Loucy (cell line): ENCODE results near the gene GGN.
"Not testable (repeated sequence)": the region's sequence is repeated elsewhere in the genome, so short reads cannot be mapped to it uniquely, and the experiment has no call there.

ENCODE experiments used
- H2AFZ ChIP-seq: fragments of 200-600 bp; sonication (generic); 2 replicates; pipeline ENCODE4 v1.6.0; 2016; ENCODE audit warnings: antibody characterized with exemption, mild to moderate bottlenecking, low read length, moderate library complexity
- H3F3A ChIP-seq: fragments of 200-600 bp; 2 replicates; pipeline ENCODE4 v1.6.0; 2016; ENCODE audit warnings: antibody characterized with exemption, low read depth, mild to moderate bottlenecking
- H3K27me3 ChIP-seq: fragments of 200-600 bp; sonication (generic); 2 replicates; pipeline ENCODE4 v1.6.1; 2014; ENCODE audit warnings: low read length, mild to moderate bottlenecking; ENCODE audit not compliant: insufficient read depth, poor library complexity, severe bottlenecking
- H3K36me3 ChIP-seq: fragments of 200-600 bp; sonication (generic); 2 replicates; pipeline ENCODE4 v1.6.1; 2016; ENCODE audit warnings: low read length; ENCODE audit not compliant: insufficient read depth
- H3K4me1 ChIP-seq: fragments of 200-600 bp; sonication (generic); 2 replicates; pipeline ENCODE4 v1.5.1; 2014; ENCODE audit warnings: low read length, mild to moderate bottlenecking; ENCODE audit not compliant: insufficient read depth, poor library complexity, severe bottlenecking
- H3K4me2 ChIP-seq: fragments of 200-600 bp; sonication (generic); 2 replicates; pipeline ENCODE4 v1.6.0; 2014; ENCODE audit warnings: antibody characterized with exemption, low read length, low read depth, mild to moderate bottlenecking; ENCODE audit not compliant: poor library complexity, severe bottlenecking
- H3K4me3 ChIP-seq: fragments of 200-600 bp; sonication (generic); 2 replicates; pipeline ENCODE4 v1.5.1; 2014; ENCODE audit warnings: low read length, mild to moderate bottlenecking, mixed read lengths; ENCODE audit not compliant: poor library complexity, severe bottlenecking
- H3K79me2 ChIP-seq: fragments of 200-600 bp; sonication (generic); 2 replicates; pipeline ENCODE4 v1.6.1; 2014; ENCODE audit warnings: low read length; ENCODE audit not compliant: insufficient read depth
- H3K9ac ChIP-seq: fragments of 200-600 bp; sonication (generic); 2 replicates; pipeline ENCODE4 v1.6.0; 2014; ENCODE audit warnings: mild to moderate bottlenecking, low read depth, low read length, moderate library complexity; ENCODE audit not compliant: poor library complexity, severe bottlenecking
- H3K9me2 ChIP-seq: fragments of 200-600 bp; sonication (generic); replicated peaks from 2 replicates; pipeline ENCODE4 v1.6.1; 2016; ENCODE audit warnings: low read depth, low read length, mixed read lengths
- H3K9me3 ChIP-seq: fragments of 200-600 bp; sonication (generic); 2 replicates; pipeline ENCODE4 v1.6.1; 2014; ENCODE audit warnings: mild to moderate bottlenecking, antibody characterized with exemption, low read length, low read depth; ENCODE audit not compliant: insufficient read depth
- H4K20me1 ChIP-seq: fragments of 200-600 bp; sonication (generic); 2 replicates; pipeline ENCODE4 v1.6.0; 2014; ENCODE audit warnings: antibody characterized with exemption, low read length, mild to moderate bottlenecking; ENCODE audit not compliant: insufficient read depth, poor library complexity, severe bottlenecking
- CTCF ChIP-seq: fragments of 200-600 bp; sonication (generic); conservative IDR thresholded peaks from 2 replicates; pipeline ENCODE4 v1.5.1; 2014; ENCODE audit warnings: mild to moderate bottlenecking, antibody characterized with exemption, low read length
- EZH2phosphoT487 ChIP-seq: fragments of 200-600 bp; IDR thresholded peaks from 2 replicates; pipeline ENCODE4 v1.6.1; 2018; ENCODE audit warnings: antibody characterized with exemption, mild to moderate bottlenecking, moderate library complexity, borderline replicate concordance

The GGN gene

GRCh38 chr19:38429055-38429810 lies 41.4 kb upstream of the GGN start:
- Histone ChIP-seq H3K27me3 (no peaks in the 10 kb centered on the region), H3K4me2 (no peak overlapping the region), H4K20me1 (no peaks in the 10 kb centered on the region), H3K36me3 (no peaks in the 10 kb centered on the region), H3K9me2 (no peaks in the 10 kb centered on the region), H3K9ac (no peak overlapping the region), H3K4me1 (peaks cover 19% of the 10 kb centered on the region), H2AFZ (no peak overlapping the region), H3K9me3 (no peaks in the 10 kb centered on the region), H3K4me3 (no peak overlapping the region), H3K79me2 (no peaks in the 10 kb centered on the region), H3F3A (no peaks in the 10 kb centered on the region)
- TF ChIP-seq CTCF (no peak), EZH2phosphoT487 (no peak)

- not testable (repeated sequence) for H3K9me3 ChIP-seq, H3K27me3 ChIP-seq, H3K79me2 ChIP-seq, H3K36me3 ChIP-seq, H3F3A ChIP-seq, H3K4me2 ChIP-seq, H3K9me2 ChIP-seq, H3K9ac ChIP-seq, H3K4me3 ChIP-seq, H2AFZ ChIP-seq, H4K20me1 ChIP-seq
- H3K4me1 ChIP-seq: peaks cover 19% of the 10 kb centered on the region
Observed at GRCh38 chr19:38427035-38427677, 39.3 kb upstream of the GGN start.

GRCh38 chr19:38425810-38426466 lies 38.1 kb upstream of the GGN start, which contains the start of gene RASGRP4:
Gene RASGRP4 (minus strand): TSS chr19:38426219. CDS start chr19:38426091, 128 bp downstream.
- peak within 1 kb of the TSS; percentile 69 for H3K4me3 ChIP-seq
- H3K9me2 ChIP-seq: no peaks in the 10 kb centered on the region
- no peaks in the 10 kb centered on the region for H3K79me2 ChIP-seq
- no peaks in the 10 kb centered on the region for H4K20me1 ChIP-seq
- peak; percentile 22; the same call in 1 of the 2 replicates for TF ChIP-seq CTCF
- TF ChIP-seq EZH2phosphoT487: no peak
- H3F3A ChIP-seq: no peaks in the 10 kb centered on the region
- peaks cover 19% of the 10 kb centered on the region for H3K4me1 ChIP-seq
- peak within 1 kb of the TSS; percentile 68 for H3K9ac ChIP-seq
- no peaks in the 10 kb centered on the region for H3K27me3 ChIP-seq
- H3K4me2 ChIP-seq: peak within 1 kb of the TSS; percentile 82
- no peak within 1 kb of the TSS; the same call in 1 of the 2 replicates for H2AFZ ChIP-seq
- H3K9me3 ChIP-seq: no peaks in the 10 kb centered on the region
- H3K36me3 ChIP-seq: no peaks in the 10 kb centered on the region
